Right cardiac atrium (tissue), 5 donors: Measurements from ENCODE around the gene NUBP2. TPM values are rescaled to one million over a fixed set of nuclear protein-coding genes. Genes with fewer than 3 reads are reported as not detected.

Experiments used
- ATAC-seq, 2 donors: fragments of 200-7000 bp; cut with Tn5 transposase; one replicate each; pipeline versions ENCODE4 v1.8.0 to v1.9.1; 2020; ENCODE audit warnings: moderate library complexity in 2 of 2, mild to moderate bottlenecking in 1 of 2
- DNase-seq, 3 donors: peaks; one replicate each; pipeline ENCODE4 v3.0.0-alpha.2; 2020
- H3K27ac ChIP-seq: one replicate; pipeline ENCODE4 v1.5.1; 2013; ENCODE audit warnings: mild to moderate bottlenecking, low read length, control low read depth, moderate library complexity
- H3K27me3 ChIP-seq: one replicate; pipeline ENCODE4 v1.6.1; 2013; ENCODE audit not compliant: control insufficient read depth, insufficient read depth
- H3K4me1 ChIP-seq: one replicate; pipeline ENCODE4 v1.6.1; 2013; ENCODE audit warnings: low read length; ENCODE audit not compliant: control insufficient read depth, insufficient read depth
- H3K4me3 ChIP-seq: one replicate; pipeline ENCODE4 v1.5.1; 2013; ENCODE audit warnings: low read length, control low read depth
- H3K9me3 ChIP-seq: one replicate; pipeline ENCODE4 v1.6.1; 2013; ENCODE audit warnings: low read length; ENCODE audit not compliant: control insufficient read depth
- WGBS: extraction: QIAGEN DNeasy Blood & Tissue Kit; methylation state at CpG from one replicate; pipeline ENCODE4 v1.1.7; 2013; 5-methylcytosine and 5-hydroxymethylcytosine counted together
- intact Hi-C, 4 donors: fragments of 100-400 bp; cut with DNase I; formaldehyde crosslinking; loops; one replicate each; pipeline versions ENCODE4 v1.11.0 to v1.14.0; 2022 to 2023
- long read RNA-seq, 4 donors: library from polyadenylated mRNA; unstranded; transcript quantifications; one replicate each; pipeline ENCODE4 v2.0.0, GENCODE V29; 2020 to 2021
- polyA plus RNA-seq: library from polyadenylated mRNA; stranded (reverse); fragments of 200-250 nt; gene quantifications from one replicate; pipeline ENCODE4 v1.2.3, GENCODE V29; 2013
- total RNA-seq, 4 donors: library from RNA; stranded (reverse); fragmentation: NEBNext Ultra II Directional; extraction: Animal tissue kit (Norgen Biotek cat#: 25700); gene quantifications; one replicate each; pipeline ENCODE4 v1.2.1, GENCODE V29; 2021
- donor health status: healthy with polysubstance abuse.
- donor health status: DM: no; HTN: yes; CAD: no.
- donor health status: DM: no; HTN: no; CAD: no.
- donor health status: DM: no; HTN: yes; CAD: no; lungs with severe emphysema.
- donor health status: DM: yes; HTN: yes; CAD: no.

NUBP2 gene, protein sequence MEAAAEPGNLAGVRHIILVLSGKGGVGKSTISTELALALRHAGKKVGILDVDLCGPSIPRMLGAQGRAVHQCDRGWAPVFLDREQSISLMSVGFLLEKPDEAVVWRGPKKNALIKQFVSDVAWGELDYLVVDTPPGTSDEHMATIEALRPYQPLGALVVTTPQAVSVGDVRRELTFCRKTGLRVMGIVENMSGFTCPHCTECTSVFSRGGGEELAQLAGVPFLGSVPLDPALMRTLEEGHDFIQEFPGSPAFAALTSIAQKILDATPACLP
- total RNA-seq (10 to 100 TPM; 33.1 to 39.1 (median 35.9) TPM), polyA plus RNA-seq (45.3 TPM)
- long read RNA-seq, donor 1, transcript NUBP2-215 (6 exons, 1,173 nt) = minor isoform, 37 of 98 reads
- long read RNA-seq, donor 1, transcript NUBP2-201 (7 exons, 1,413 nt) = major isoform, 46 of 98 reads
- long read RNA-seq, donor 1, partial matches to known transcripts = 8 of 98 reads
- long read RNA-seq, donor 1, other reads (novel, unspliced or antisense) = 3 of 98 reads
- long read RNA-seq, donor 2, transcript NUBP2-215 (6 exons, 1,173 nt) = minor isoform, 17 of 67 reads
- long read RNA-seq, donor 2, transcript NUBP2-201 (7 exons, 1,413 nt) = major isoform, 34 of 67 reads
- long read RNA-seq, donor 2, partial matches to known transcripts = 5 of 67 reads
- long read RNA-seq, donor 2, other reads (novel, unspliced or antisense) = 11 of 67 reads
- long read RNA-seq, donor 3, transcript NUBP2-215 (6 exons, 1,173 nt) = minor isoform, 72 of 200 reads
- long read RNA-seq, donor 3, transcript NUBP2-201 (7 exons, 1,413 nt) = major isoform, 88 of 200 reads
- long read RNA-seq, donor 3, partial matches to known transcripts = 9 of 200 reads
- long read RNA-seq, donor 3, other reads (novel, unspliced or antisense) = 23 of 200 reads
- long read RNA-seq, donor 4, transcript NUBP2-201 (7 exons, 1,413 nt) = major isoform, 25 of 60 reads
- long read RNA-seq, donor 4, transcript NUBP2-215 (6 exons, 1,173 nt) = major isoform, 25 of 60 reads
- long read RNA-seq, donor 4, partial matches to known transcripts = 2 of 60 reads
- long read RNA-seq, donor 4, other reads (novel, unspliced or antisense) = 6 of 60 reads

DNA sequence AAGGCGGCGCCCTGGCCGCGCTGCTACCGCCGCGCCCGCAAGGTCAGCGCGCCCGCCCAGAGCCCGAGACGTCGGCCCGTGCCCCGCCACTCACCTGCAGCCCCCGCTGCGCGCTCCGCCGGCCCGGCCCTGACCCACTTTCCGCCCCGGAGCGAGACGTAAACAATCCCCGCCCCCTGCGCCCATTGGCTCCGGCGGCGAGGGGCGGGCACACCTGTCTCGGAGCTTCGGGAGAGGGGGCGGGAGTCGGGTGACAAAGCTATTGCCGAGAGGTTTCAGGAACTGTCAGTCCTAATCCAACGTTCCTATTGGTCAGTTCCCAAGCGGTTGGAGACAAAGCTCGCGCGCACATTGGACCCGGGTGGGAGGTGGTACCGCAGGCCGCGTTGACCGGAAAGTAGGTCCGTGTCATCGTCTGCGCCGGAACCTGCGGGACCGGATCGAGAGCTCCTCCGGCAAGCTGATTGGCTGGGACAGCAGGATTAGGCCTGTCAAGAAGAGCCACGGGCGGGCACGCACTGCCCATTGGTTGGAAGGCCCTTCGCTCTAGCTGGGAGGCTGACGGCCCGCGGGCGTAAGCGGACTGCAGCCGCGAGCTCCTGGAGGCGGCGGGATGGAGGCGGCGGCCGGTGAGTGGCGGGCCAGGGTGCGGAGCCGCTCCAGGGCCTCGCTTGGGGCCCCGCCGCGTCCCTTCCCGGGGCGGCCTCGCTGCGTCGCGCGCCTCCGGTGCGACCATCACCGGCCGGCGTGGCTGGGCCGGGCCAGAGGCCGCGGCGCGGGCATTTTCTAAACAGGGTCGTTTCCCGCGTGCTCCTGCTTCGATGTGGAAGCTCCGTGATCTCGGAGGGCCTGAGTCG, at the start of gene NUBP2, which contains the start of gene SPSB3:
Gene NUBP2 (plus strand): TSS at position 553 of the 857 bp plus-strand sequence. CDS start 61 bp downstream, at position 614.
Gene SPSB3 (minus strand): TSS at position 164 of the 857 bp plus-strand sequence. CDS start 1,088 bp downstream, outside the sequence.
- WGBS = under 1% methylated on average over 102 of the region's 102 CpGs
- intact Hi-C loops = no loop called here
- ATAC-seq = peak; percentile 94 to 95
- Histone ChIP-seq H3K9me3 (no peaks in the 10 kb centered on the region), H3K27ac (peak within 1 kb of the TSS; percentile 72), H3K4me3 (peak within 1 kb of the TSS; percentile 91), H3K27me3 (no peaks in the 10 kb centered on the region), H3K4me1 (peaks cover 3% of the 10 kb centered on the region)
- DNase-seq = peak; percentile 100

DNA sequence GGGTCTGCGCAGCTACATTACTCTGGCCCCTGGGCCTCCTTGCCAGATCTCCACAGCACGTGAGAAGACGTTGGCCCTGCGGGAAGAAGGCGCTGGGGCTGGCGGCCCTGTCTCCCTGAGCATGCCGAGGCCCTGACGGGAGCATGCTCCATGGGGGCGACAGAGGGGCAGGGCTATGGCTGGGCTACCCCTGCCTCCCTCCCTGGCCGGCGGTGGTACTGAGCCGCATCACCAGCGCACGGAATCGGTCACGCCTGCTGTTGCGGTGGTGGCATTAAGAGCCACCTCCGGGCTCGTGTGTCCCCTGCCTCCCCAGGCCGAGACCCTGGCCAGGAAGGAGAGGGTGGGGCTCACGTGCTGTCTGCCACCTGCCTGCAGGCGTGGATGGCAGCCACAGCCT, 48.6 kb upstream of the NUBP2 start:
- no peak overlapping the region for H3K4me3 ChIP-seq
- no peak for DNase-seq
- H3K4me1 ChIP-seq = no peaks in the 10 kb centered on the region
- H3K9me3 ChIP-seq = no peaks in the 10 kb centered on the region
- H3K27me3 ChIP-seq = no peaks in the 10 kb centered on the region
- no peak overlapping the region for H3K27ac ChIP-seq
- peak in 1 of 2 donors; percentile 20 for ATAC-seq
- intact Hi-C loops = no loop called here
- WGBS = 95% methylated on average over 22 of the region's 22 CpGs

DNA sequence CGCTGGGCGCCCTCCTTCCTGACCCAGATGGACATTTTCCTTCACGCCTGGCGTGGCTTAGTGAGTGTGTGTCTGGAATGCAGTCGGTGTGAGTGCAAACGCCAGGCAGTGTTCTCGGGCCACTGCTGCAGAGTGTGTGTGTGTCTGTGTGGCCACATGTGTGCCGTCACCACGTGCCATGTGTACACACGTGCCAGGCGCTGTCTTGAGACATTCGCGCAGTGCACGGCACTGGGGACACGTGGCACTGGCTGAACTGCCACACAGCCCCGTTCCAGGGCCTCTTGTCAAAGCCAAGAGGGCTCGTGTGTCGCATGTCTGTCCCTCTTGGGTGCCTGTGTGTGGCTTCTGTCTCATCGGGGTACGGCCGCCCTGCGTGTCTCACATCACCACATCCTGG, 47.9 kb upstream of the NUBP2 start:
- no peak overlapping the region for H3K27ac ChIP-seq
- no peak for DNase-seq
- no peaks in the 10 kb centered on the region for H3K27me3 ChIP-seq
- ATAC-seq = peak in 1 of 2 donors; percentile 33
- no peaks in the 10 kb centered on the region for H3K9me3 ChIP-seq
- intact Hi-C loops = no loop called here
- WGBS = 97% methylated on average over 22 of the region's 22 CpGs
- H3K4me1 ChIP-seq = no peaks in the 10 kb centered on the region
- no peak overlapping the region for H3K4me3 ChIP-seq

DNA sequence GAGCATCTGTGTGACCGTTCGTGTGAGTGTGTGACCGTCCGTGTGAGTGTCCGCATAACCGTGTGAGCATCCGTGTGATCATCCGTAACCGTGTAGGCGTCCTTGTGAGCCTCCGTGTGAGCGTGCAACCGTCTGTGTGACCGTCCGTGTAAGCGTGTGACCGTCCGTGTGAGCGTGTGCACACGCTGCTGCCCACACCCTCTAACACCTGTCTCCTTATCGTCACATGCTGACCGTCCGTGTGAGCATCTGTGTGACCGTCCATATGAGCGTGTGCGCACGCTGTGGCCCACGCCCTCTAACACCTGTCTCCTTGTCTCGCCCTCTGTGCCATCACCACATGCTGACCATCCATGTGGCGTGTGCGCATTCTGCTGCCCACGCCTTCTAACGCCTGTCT, 42.5 kb upstream of the NUBP2 start:
- no peak overlapping the region for H3K27ac ChIP-seq
- H3K4me1 ChIP-seq = no peaks in the 10 kb centered on the region
- WGBS = 97% methylated on average over 33 of the region's 33 CpGs
- no peak overlapping the region for H3K4me3 ChIP-seq
- intact Hi-C loops = no loop called here
- H3K27me3 ChIP-seq = no peaks in the 10 kb centered on the region
- no peaks in the 10 kb centered on the region for H3K9me3 ChIP-seq
- no peak for DNase-seq
- ATAC-seq = peak in 1 of 2 donors; percentile 17

DNA sequence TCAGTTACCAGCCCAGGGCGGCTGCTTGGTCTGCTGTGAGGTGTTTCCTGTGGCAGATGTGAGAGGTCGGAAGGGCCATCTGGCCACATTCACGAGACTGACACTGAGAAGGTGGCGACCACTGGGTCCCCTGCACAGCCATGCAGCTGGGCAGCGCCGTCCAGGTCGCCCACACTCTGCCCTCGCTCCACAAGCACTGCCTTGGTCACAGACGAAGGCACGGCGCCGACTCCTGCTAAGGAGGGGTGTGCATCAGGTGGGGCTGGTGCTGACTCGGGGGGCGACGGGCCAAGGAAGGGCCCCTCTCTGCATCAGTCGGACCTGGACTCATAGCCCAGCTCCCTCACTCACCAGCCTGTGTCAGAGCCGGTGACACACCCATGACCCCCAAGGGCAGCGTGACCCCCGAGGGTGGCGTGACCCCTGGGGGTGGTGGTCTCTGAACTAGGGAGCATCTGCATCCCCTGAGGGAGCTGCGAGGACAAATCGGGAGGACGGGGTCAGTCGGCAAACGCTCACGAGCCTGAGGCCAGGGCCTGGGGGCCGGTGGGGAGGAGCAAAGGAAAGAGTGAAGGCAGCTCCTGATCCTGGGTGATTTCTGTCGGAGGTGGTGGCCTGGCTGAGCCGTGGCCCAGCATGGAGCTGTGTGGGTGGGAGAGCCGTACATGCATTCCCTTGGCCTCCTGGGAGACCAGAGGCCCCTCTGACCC, 41.8 kb upstream of the NUBP2 start:
- no peak overlapping the region for H3K27ac ChIP-seq
- no peak overlapping the region for H3K4me3 ChIP-seq
- no peak for DNase-seq
- no peaks in the 10 kb centered on the region for H3K4me1 ChIP-seq
- ATAC-seq = peak; percentile 15 to 27
- intact Hi-C loops = no loop called here
- no peaks in the 10 kb centered on the region for H3K27me3 ChIP-seq
- no peaks in the 10 kb centered on the region for H3K9me3 ChIP-seq
- WGBS = 90% methylated on average over 30 of the region's 30 CpGs

DNA sequence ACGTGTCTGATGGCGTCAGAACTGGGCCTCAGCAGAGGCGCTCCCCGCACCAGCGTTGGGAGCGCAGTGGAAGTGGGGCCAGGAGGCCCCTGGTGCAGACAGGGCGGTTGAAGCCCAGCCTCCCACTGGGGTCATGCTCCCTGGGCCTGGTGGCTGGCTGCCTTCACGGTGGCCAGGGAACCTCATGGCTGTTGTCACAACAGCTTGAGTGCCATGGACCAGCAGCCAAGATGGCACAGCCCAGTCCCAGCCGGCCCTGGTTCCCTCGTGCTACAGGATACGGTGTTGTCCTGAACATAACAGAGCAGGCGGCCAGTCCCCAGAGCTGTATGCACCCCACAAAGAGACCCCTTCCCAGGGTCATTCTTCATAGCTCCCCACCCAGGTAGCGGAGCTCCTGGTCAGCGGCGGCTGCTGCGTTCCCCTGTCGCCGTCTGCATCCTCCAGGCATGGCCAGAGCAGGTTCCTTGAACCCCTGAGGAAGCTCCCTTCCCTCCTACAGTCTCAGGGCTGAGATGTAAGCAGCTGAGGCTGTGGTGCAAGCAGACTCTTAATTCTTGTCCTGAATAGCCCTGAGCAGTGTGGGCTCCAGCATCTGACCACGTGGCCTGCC, 41.1 kb upstream of the NUBP2 start:
- no peaks in the 10 kb centered on the region for H3K4me1 ChIP-seq
- H3K4me3 ChIP-seq = no peak overlapping the region
- peak; percentile 24 for ATAC-seq
- intact Hi-C loops = no loop called here
- no peak overlapping the region for H3K27ac ChIP-seq
- no peaks in the 10 kb centered on the region for H3K27me3 ChIP-seq
- H3K9me3 ChIP-seq = no peaks in the 10 kb centered on the region
- peak in 1 of 3 donors; percentile 30 for DNase-seq
- WGBS = 89% methylated on average over 19 of the region's 19 CpGs

DNA sequence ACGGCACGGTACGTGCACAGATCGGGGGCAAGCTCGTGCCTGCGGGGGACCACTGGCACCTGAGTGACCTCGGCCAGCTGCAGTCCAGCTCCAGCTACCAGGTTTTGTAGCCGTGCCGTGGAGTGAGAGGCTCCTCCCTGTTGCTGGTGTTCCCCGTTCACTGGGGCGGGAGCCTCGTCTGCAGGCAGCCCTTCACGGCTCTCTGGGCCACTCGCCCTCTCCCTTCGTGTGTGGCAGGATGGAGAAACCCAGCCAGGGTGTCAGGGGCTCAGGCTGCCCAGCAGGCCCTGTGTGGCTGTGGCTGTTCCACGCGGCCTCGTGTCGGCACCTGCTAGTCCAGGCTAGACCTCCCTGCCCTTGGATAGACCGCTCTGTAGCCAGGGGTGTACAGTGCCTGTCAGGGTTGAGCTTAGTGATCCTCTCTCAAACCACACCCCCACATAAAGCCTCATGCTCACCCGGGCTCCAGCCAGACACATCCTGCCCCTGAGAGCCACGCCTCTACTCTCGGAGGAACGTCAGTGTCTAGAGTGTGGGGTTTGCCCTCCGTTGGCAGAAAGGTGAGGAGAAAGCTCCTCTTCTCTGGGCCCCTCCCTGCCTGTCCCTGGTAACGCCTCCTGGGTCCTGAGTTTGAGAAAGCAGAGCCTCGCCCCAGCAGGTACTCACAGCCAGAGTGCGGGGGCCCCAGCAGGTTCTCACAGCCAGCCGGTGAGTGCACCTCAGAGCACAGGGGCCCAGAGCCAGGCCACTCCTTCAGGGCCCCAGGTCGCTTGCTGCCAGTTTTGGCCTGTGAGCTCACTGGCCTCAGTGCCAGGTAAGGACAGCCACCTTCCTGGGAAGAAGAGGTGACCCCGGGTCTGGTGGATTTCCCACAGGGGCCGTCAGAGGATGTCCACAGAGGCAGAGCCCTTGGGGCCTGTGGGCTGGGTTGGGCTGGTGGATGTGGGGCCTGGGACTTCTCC, 39.1 kb upstream of the NUBP2 start:
- WGBS = 90% methylated on average over 32 of the region's 32 CpGs
- H3K9me3 ChIP-seq = no peaks in the 10 kb centered on the region
- H3K4me1 ChIP-seq = no peaks in the 10 kb centered on the region
- DNase-seq (no peak), ATAC-seq (peak in 1 of 2 donors; percentile 8)
- intact Hi-C loops = no loop called here
- no peak overlapping the region for H3K4me3 ChIP-seq
- H3K27ac ChIP-seq = no peak overlapping the region
- H3K27me3 ChIP-seq = no peaks in the 10 kb centered on the region

DNA sequence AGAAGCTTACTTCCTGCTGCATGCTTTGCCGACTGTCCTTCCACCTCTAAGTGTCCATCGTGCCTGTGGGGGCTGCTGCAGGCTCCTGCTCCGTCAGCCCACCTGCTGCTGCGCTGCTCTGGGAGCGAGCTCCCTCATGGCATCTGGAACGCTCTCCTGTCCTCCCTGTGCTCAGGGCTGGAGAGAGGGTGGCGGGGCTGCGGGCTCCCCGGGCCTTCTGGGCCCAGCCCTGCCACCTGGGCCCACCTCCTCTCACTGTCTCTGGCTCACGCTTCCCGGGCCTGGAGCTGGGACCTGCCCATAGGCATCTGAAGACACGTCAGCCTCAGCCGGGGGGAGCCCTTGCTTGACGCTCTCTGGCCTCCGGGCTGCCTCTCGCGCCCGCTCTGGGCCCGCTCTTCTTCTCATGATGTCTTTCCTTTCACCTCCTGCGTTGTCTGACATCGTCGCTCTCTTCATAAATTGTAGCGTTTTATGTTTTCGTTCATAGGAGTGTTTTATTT, 38.4 kb upstream of the NUBP2 start:
- Histone ChIP-seq H3K4me3 (no peak overlapping the region), H3K4me1 (no peaks in the 10 kb centered on the region), H3K27me3 (no peaks in the 10 kb centered on the region), H3K27ac (no peak overlapping the region), H3K9me3 (no peaks in the 10 kb centered on the region)
- no peak for ATAC-seq
- no peak for DNase-seq
- intact Hi-C loops = no loop called here
- 90% methylated on average over 24 of the region's 24 CpGs for WGBS
